HepG2 (cell line): ENCODE results near the gene FAM171A2. TPM values are rescaled to one million over a fixed set of nuclear protein-coding genes. Genes with fewer than 3 reads are reported as not detected.
"Not testable (repeated sequence)": the region's sequence is repeated elsewhere in the genome, so short reads cannot be mapped to it uniquely, and the experiment has no call there.

Experiments used
- FOXA1 ChIP-seq, 2 experiments: fragments of 450-650 bp in 1 of 2; sonication (generic) in 1 of 2; formaldehyde crosslinking in 1 of 2; IDR thresholded peaks; 2 replicates each; pipeline versions ENCODE4 v1.4.0 to v1.6.1; 2016 to 2020; ENCODE audit warnings: missing genetic modification reagents in 1 of 2
- FOXK1 ChIP-seq: sonication (generic); formaldehyde crosslinking; IDR thresholded peaks from 2 replicates; pipeline ENCODE4 v1.4.0; 2020; ENCODE audit warnings: low read depth, missing genetic modification reagents, borderline replicate concordance
- FOXK2 ChIP-seq: fragments of 450-650 bp; IDR thresholded peaks from 2 replicates; pipeline ENCODE4 v1.6.1; 2016
- KAT8 ChIP-seq: IDR thresholded peaks from 2 replicates; pipeline ENCODE4 v1.6.1; 2016; ENCODE audit warnings: missing genetic modification reagents, missing compliant biosample characterization
- MEF2D ChIP-seq: sonication (generic); formaldehyde crosslinking; IDR thresholded peaks from 2 replicates; pipeline ENCODE4 v1.5.1; 2020; ENCODE audit warnings: mild to moderate bottlenecking, missing genetic modification reagents
- PHF21A ChIP-seq: sonication (generic); formaldehyde crosslinking; IDR thresholded peaks from 2 replicates; pipeline ENCODE4 v1.5.0; 2020; ENCODE audit warnings: mild to moderate bottlenecking, missing genetic modification reagents
- SP4 ChIP-seq: sonication (generic); formaldehyde crosslinking; IDR thresholded peaks from 2 replicates; pipeline ENCODE4 v1.8.1; 2023; ENCODE audit warnings: mild to moderate bottlenecking, missing genetic modification reagents
- SPEN ChIP-seq: sonication (generic); formaldehyde crosslinking; IDR thresholded peaks from 2 replicates; pipeline ENCODE4 v1.5.1; 2020; ENCODE audit warnings: low read depth, mild to moderate bottlenecking, missing genetic modification reagents
- ZBTB7B ChIP-seq: sonication (generic); formaldehyde crosslinking; IDR thresholded peaks from 2 replicates; pipeline ENCODE4 v1.4.0; 2020; ENCODE audit warnings: missing genetic modification reagents
- ZFX ChIP-seq: sonication (generic); formaldehyde crosslinking; IDR thresholded peaks from 2 replicates; pipeline ENCODE4 v1.4.0; 2020; ENCODE audit warnings: mild to moderate bottlenecking, low read depth, missing genetic modification reagents, moderate library complexity
- ZNF883 ChIP-seq: sonication (generic); formaldehyde crosslinking; IDR thresholded peaks from 2 replicates; pipeline ENCODE4 v1.5.1; 2020; ENCODE audit warnings: mild to moderate bottlenecking, missing genetic modification reagents; ENCODE audit errors: not compliant biosample characterization
- polyA plus RNA-seq, 8 experiments: library from polyadenylated mRNA; depleted of rRNA in 3 of 8; stranded (reverse) in 7 of 8; unstranded in 1 of 8; fragments of >200 nt; fragmentation: Illumina TruSeq in 4 of 8; extraction: Trizol in 4 of 8; gene quantifications; 2 replicates each; pipeline versions ENCODE4 v1.2.1 to v1.2.3, GENCODE V29; 2011 to 2016; ENCODE audit warnings: low read depth in 4 of 8, missing spikeins in 1 of 8, mixed read lengths in 1 of 8; ENCODE audit not compliant: insufficient read depth in 1 of 8
- total RNA-seq, 5 experiments: library from RNA; depleted of rRNA; stranded (reverse); fragments of >200 nt; fragmentation: Illumina TruSeq; extraction: Trizol; gene quantifications; 2 replicates each; pipeline ENCODE4 v1.2.3, GENCODE V29; 2016; ENCODE audit warnings: low read depth in 1 of 5
- TF ChIP-seq, protein P1 (sequence below): sonication (generic); formaldehyde crosslinking; IDR thresholded peaks from 2 replicates; pipeline ENCODE4 v1.4.0; 2020; ENCODE audit warnings: missing genetic modification reagents
- TF ChIP-seq, protein P2 (sequence below): sonication (generic); formaldehyde crosslinking; IDR thresholded peaks from 2 replicates; pipeline ENCODE4 v1.5.0; 2020; ENCODE audit warnings: missing genetic modification reagents
- TF ChIP-seq, protein P3 (sequence below): sonication (generic); formaldehyde crosslinking; IDR thresholded peaks from 2 replicates; pipeline ENCODE4 v1.4.0; 2020; ENCODE audit warnings: missing genetic modification reagents, low read depth, mild to moderate bottlenecking, borderline replicate concordance
- TF ChIP-seq, protein P4 (sequence below): sonication (generic); formaldehyde crosslinking; IDR thresholded peaks from 2 replicates; pipeline ENCODE4 v1.4.0; 2020; ENCODE audit warnings: missing genetic modification reagents, mild to moderate bottlenecking, borderline replicate concordance
- TF ChIP-seq, protein P5 (sequence below): sonication (generic); formaldehyde crosslinking; IDR thresholded peaks from 2 replicates; pipeline ENCODE4 v1.8.0; 2022; ENCODE audit warnings: missing genetic modification reagents, mild to moderate bottlenecking, borderline replicate concordance

The FAM171A2 gene
- total and polyA plus RNA-seq, 2 of the 13 experiments (the other 11 are each of a cell fraction or from before 2014, with no cell fraction given): 1.8 to 3.6 TPM

DNA sequence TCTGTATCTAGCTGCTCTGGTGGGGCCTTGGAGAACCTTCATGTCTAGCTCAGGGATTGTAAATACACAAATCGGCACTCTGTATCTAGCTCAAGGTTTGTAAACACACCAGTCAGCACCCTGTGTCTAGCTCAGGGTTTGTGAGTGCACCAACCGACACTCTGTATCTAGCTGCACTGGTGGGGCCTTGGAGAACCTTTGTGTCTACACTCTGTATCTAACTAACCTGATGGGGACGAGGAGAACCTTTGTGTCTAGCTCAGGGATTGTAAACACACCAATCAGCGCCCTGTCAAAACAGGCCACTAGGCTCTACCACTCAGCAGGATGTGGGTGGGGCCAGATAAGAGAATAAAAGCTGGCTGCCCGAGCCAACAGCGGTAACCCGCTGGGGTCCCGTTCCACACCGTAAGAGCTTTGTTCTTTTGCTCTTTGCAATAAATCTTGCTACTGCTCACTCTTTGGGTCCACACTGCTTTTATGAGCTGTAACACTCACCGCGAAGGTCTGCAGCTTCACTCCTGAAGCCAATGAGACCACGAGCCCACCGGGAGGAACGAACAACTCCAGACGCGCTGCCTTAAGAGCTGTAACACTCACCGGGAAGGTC, 5.9 kb upstream of the FAM171A2 start (continued):
- TF ChIP-seq, protein P1, sequence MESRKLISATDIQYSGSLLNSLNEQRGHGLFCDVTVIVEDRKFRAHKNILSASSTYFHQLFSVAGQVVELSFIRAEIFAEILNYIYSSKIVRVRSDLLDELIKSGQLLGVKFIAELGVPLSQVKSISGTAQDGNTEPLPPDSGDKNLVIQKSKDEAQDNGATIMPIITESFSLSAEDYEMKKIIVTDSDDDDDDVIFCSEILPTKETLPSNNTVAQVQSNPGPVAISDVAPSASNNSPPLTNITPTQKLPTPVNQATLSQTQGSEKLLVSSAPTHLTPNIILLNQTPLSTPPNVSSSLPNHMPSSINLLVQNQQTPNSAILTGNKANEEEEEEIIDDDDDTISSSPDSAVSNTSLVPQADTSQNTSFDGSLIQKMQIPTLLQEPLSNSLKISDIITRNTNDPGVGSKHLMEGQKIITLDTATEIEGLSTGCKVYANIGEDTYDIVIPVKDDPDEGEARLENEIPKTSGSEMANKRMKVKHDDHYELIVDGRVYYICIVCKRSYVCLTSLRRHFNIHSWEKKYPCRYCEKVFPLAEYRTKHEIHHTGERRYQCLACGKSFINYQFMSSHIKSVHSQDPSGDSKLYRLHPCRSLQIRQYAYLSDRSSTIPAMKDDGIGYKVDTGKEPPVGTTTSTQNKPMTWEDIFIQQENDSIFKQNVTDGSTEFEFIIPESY (CRISPR knock-in tag): peak; percentile 16; the same call in 1 of the 2 replicates
- TF ChIP-seq, protein P2, sequence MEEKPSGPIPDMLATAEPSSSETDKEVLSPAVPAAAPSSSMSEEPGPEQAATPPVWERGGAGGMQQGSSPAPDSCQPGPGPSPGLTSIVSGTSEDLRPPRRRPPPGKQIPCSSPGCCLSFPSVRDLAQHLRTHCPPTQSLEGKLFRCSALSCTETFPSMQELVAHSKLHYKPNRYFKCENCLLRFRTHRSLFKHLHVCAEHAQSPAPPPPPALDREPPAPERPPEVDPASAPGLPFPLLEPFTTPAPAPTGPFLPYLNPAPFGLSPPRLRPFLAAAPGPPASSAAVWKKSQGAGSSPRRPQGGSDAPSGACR: 0 out of 2 replicates have a peak, but pooled peaks have one; percentile 61
- 0 out of 2 replicates have a peak, but pooled peaks have one; percentile 48 for TF ChIP-seq MEF2D (CRISPR knock-in tag)
- TF ChIP-seq FOXK1 (CRISPR knock-in tag): peak; percentile 70
- 0 out of 2 replicates have a peak, but pooled peaks have one; percentile 59 for TF ChIP-seq SP4 (CRISPR knock-in tag)
- not testable (repeated sequence) for TF ChIP-seq FOXA1 (IDR thresholded peaks at IDR 0.05)
- peak; percentile 41 for TF ChIP-seq FOXA1 (CRISPR knock-in tag; IDR thresholded peaks at IDR 0.05)
- peak; percentile 41; the same call in 1 of the 2 replicates for TF ChIP-seq KAT8 (CRISPR knock-in tag)
- peak; percentile 78 for TF ChIP-seq FOXK2
- TF ChIP-seq, protein P3, sequence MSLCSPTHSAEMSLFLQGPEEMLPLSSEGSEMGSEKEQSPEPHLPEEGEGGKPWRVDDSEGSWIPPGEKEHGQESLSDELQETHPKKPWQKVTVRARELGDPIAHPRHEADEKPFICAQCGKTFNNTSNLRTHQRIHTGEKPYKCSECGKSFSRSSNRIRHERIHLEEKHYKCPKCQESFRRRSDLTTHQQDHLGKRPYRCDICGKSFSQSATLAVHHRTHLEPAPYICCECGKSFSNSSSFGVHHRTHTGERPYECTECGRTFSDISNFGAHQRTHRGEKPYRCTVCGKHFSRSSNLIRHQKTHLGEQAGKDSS (CRISPR knock-in tag): peak; percentile 27; the same call in 1 of the 2 replicates
- TF ChIP-seq, protein P4, sequence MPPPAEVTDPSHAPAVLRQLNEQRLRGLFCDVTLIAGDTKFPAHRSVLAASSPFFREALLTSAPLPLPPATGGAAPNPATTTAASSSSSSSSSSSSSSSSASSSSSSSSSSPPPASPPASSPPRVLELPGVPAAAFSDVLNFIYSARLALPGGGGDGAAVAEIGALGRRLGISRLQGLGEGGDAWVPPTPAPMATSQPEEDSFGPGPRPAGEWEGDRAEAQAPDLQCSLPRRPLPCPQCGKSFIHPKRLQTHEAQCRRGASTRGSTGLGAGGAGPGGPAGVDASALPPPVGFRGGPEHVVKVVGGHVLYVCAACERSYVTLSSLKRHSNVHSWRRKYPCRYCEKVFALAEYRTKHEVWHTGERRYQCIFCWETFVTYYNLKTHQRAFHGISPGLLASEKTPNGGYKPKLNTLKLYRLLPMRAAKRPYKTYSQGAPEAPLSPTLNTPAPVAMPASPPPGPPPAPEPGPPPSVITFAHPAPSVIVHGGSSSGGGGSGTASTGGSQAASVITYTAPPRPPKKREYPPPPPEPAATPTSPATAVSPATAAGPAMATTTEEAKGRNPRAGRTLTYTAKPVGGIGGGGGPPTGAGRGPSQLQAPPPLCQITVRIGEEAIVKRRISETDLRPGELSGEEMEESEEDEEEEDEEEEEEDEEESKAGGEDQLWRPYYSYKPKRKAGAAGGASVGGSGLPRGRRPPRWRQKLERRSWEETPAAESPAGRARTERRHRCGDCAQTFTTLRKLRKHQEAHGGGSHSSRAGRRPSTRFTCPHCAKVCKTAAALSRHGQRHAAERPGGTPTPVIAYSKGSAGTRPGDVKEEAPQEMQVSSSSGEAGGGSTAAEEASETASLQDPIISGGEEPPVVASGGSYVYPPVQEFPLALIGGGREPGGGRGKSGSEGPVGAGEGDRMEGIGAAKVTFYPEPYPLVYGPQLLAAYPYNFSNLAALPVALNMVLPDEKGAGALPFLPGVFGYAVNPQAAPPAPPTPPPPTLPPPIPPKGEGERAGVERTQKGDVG: peak; percentile 53; the same call in 1 of the 2 replicates
- TF ChIP-seq ZFX (CRISPR knock-in tag): peak; percentile 78
- TF ChIP-seq ZNF883 (CRISPR knock-in tag): peak; percentile 42
- peak; percentile 74; the same call in 1 of the 2 replicates for TF ChIP-seq PHF21A (CRISPR knock-in tag)
- peak; percentile 64; the same call in 1 of the 2 replicates for TF ChIP-seq SPEN (CRISPR knock-in tag)
- peak; percentile 31; the same call in 1 of the 2 replicates for TF ChIP-seq ZBTB7B (CRISPR knock-in tag)
- TF ChIP-seq, protein P5, sequence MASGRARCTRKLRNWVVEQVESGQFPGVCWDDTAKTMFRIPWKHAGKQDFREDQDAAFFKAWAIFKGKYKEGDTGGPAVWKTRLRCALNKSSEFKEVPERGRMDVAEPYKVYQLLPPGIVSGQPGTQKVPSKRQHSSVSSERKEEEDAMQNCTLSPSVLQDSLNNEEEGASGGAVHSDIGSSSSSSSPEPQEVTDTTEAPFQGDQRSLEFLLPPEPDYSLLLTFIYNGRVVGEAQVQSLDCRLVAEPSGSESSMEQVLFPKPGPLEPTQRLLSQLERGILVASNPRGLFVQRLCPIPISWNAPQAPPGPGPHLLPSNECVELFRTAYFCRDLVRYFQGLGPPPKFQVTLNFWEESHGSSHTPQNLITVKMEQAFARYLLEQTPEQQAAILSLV (CRISPR knock-in tag): peak; percentile 74
